ELR (cell line): ENCODE data around the gene OR5AL1.
"Not testable (repeated sequence)": the region's sequence is repeated elsewhere in the genome, so short reads cannot be mapped to it uniquely, and the experiment has no call there.

Experiments
- DNase-seq: peaks from one replicate; pipeline ENCODE4 v3.0.0-alpha.2; 2015; ENCODE audit warnings: low read depth

The OR5AL1 gene

GRCh38 chr11:56412396-56412795, at the start of gene OR5AL1:
Gene OR5AL1, plus strand, starts transcription at chr11:56412696.
- DNase-seq, result no peak

- DNase-seq, result no peak
Measured at GRCh38 chr11:56375324-56375723, 37.2 kb upstream of the OR5AL1 start, which contains the start of gene OR8U1. Gene OR8U1, plus strand, starts transcription at chr11:56375624. Its CDS starts 0 bp downstream, at chr11:56375624.

- DNase-seq, result no peak
Measured at GRCh38 chr11:56380120-56380519, 32.4 kb upstream of the OR5AL1 start.

- DNase-seq, result no peak
Measured at GRCh38 chr11:56394381-56394780, 18.1 kb upstream of the OR5AL1 start.

- DNase-seq, result no peak
Measured at GRCh38 chr11:56396047-56396446, 16.4 kb upstream of the OR5AL1 start.

GRCh38 chr11:56401858-56402461, 10.5 kb upstream of the OR5AL1 start:
- DNase-seq, result not testable (repeated sequence)

- DNase-seq, result no peak
Measured at GRCh38 chr11:56404393-56404792, 8.1 kb upstream of the OR5AL1 start.

GRCh38 chr11:56410801-56411200, 1.7 kb upstream of the OR5AL1 start:
- no peak for DNase-seq

GRCh38 chr11:56453521-56453920, 41.0 kb downstream of the OR5AL1 start:
- DNase-seq, result no peak

GRCh38 chr11:56457076-56457475, 44.6 kb downstream of the OR5AL1 start:
- DNase-seq, result no peak
